AG09309 (cell line): Measurements from ENCODE around the gene YWHAH.
A peak's percentile ranks its signal among the peaks of the same experiment; 100 is the strongest.

Source experiments
- DNase-seq: peaks from one replicate; pipeline ENCODE4 v3.0.0-alpha.2; 2010; ENCODE audit warnings: low read depth
- H3K4me3 ChIP-seq: 2 replicates; pipeline ENCODE4 v1.5.1; 2011; ENCODE audit warnings: mild to moderate bottlenecking, low read depth, low read length, moderate library complexity; ENCODE audit not compliant: control insufficient read depth
- TF ChIP-seq, protein P1 (sequence below): IDR thresholded peaks from 2 replicates; pipeline ENCODE4 v1.5.1; 2011; ENCODE audit warnings: mild to moderate bottlenecking, low read depth, low read length, inconsistent platforms; ENCODE audit not compliant: insufficient read depth, control insufficient read depth; ENCODE audit errors: missing control alignments

Gene YWHAH

DNA sequence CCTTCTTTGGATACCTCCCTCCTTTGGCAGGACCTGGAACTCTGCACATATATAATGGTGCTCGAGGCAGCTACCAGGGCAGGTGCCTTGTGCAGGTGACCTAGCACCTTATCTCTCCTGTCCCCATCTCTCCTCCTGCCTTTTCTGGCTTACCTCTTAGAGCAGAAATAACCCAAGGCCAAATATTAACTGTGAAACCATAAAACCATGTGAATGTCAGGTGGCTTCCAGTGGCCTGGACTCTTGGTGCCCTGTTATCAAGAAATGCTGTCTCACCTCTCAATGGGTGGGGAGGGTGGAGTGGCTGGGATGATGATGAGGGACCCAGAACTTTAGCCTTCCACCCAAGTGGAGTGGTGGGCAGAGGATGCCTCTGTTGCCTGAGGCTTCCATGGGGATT, 42.9 kb downstream of the YWHAH start:
- TF ChIP-seq, protein P1, sequence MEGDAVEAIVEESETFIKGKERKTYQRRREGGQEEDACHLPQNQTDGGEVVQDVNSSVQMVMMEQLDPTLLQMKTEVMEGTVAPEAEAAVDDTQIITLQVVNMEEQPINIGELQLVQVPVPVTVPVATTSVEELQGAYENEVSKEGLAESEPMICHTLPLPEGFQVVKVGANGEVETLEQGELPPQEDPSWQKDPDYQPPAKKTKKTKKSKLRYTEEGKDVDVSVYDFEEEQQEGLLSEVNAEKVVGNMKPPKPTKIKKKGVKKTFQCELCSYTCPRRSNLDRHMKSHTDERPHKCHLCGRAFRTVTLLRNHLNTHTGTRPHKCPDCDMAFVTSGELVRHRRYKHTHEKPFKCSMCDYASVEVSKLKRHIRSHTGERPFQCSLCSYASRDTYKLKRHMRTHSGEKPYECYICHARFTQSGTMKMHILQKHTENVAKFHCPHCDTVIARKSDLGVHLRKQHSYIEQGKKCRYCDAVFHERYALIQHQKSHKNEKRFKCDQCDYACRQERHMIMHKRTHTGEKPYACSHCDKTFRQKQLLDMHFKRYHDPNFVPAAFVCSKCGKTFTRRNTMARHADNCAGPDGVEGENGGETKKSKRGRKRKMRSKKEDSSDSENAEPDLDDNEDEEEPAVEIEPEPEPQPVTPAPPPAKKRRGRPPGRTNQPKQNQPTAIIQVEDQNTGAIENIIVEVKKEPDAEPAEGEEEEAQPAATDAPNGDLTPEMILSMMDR, result no peak
- DNase-seq, result no peak

DNA sequence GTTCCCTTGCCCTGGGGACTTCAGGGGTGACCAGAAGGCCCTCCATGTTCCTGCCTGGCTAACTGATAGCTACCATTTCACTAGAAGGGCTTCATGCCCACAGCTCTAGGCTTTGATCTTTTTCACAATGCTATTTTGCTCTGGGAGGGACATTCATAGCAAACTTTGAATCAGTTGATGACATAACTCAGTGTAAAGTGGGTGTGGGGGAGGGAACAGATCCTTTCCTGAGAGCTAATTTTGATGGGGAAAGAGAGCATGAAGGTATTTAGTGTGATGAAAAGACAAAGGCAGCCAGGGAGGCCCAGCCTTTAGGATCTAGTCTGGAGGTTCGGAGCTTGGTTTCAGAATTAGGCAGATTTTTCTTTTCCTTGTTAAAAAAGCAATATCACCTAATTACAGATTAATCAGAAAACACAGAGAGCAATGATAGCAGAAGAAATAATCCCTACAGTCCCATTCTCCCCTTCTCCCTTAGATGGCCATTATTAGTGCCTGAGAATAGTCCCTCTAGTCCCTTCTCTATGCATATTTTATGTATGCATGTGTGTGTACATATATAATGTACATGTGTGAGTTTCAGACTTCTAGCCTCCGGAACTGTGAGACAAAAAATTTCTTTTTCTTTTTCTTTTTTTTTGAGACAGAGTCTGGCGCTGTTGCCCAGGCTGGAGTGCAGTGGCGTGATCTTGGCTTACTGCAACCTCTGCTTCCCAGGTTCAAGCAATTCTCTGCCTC, 46.9 kb downstream of the YWHAH start:
- no peak overlapping the region for H3K4me3 ChIP-seq
- DNase-seq, result no peak
- TF ChIP-seq, protein P1, result no peak

More for the DNA sequence above, 42.9 kb downstream of the YWHAH start:
- H3K4me3 ChIP-seq, result no peak overlapping the region

DNA sequence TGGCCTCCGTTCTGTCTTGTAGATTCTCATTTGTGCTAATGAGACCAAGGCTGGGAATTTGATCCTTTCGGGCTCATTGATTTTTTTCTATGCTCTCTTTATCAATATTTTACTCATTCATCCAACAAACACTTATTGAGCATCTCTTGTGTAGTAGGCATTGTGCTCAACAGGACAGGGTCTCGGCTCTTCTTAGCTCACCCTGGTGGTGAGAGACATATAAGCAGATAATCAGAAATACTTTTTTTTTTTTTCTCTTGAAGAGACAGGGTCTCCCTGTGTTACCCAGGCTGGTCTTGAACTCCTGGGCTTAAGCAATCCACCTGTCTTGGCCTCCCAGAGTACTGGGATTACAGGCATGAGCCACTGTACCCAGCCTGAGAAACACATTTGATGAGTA, 50.7 kb downstream of the YWHAH start:
- TF ChIP-seq, protein P1, result peak; percentile 18
- DNase-seq, result no peak

DNA sequence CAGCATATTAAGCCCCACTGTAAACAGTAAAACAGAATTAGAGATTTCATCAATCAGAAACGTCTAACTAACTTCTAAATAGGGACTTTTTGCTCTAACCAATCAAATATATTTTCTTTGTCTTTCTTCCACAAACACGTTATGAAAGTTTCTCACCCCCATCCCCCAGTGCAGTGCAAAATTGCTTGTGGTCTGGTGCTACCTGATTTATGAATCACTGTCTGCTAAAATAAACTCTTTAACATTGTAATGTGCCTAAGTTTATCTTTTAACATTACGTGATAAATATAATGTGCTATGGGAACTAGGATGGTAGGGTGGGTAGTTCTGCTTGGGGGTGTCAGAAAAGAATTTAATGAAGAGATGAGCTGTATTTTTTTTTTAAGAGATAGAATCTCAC, 51.5 kb downstream of the YWHAH start:
- DNase-seq, result no peak
- TF ChIP-seq, protein P1, result no peak
- no peak overlapping the region for H3K4me3 ChIP-seq

More for the DNA sequence above, 50.7 kb downstream of the YWHAH start:
- H3K4me3 ChIP-seq, result no peak overlapping the region

DNA sequence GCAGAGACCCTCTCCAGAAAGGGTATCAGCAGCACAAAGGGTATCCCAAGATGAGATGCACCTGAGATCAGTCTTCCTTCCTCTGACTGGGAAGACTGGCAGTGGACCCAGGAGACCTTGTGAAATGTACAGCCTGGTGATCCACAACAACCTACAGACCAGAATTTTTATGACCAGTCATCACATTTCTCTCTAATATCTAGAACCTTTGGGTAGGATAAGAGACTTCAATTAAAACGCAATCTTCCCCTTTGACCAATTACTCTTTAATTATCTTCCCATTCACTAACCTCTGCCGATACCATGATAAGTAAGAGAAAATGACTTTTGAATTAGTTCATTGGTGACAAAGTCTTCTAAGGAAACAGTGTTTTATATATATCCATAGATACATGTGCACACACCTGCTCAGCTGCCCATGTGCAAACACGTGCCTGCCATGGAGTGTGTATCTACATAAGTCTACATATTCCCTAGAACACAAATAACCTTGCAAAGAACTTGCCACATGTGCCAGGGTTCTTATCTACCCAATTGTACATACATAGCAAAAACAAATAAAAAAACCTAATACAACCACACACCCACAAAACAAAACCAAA, 54.5 kb downstream of the YWHAH start:
- no peak for DNase-seq
- TF ChIP-seq, protein P1, result no peak
- no peak overlapping the region for H3K4me3 ChIP-seq

DNA sequence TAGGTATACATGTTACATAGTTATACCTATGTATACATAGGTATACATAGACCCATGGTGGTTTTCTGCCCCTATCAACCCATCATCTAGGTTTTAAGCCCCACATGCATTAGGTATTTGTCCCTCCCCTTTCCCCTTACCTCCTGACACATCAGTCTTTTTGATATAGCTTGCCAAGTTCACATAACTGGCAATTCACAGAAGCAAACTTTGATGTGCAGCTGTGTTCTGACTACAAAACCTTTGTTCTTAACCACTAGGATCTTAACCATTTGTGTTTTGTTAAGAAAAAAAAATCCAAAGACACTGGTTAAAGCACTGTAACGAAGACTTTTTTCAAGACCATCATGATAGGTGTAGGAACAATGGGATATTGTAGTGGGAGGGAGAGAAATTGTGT, 55.8 kb downstream of the YWHAH start:
- H3K4me3 ChIP-seq, result no peak overlapping the region

More for the DNA sequence above, 55.8 kb downstream of the YWHAH start:
- TF ChIP-seq, protein P1, result no peak
- DNase-seq, result no peak
